Stimulated activated CD4-positive, alpha-beta T cell treated with anti-CD3 and anti-CD28 coated beads, Interleukin-1b, Interleukin-23, amount 100 ng/mL, for 48 hours (primary cell): ENCODE results near the gene ZBED3.
A peak's percentile ranks its signal among the peaks of the same experiment; 100 is the strongest.

Experiments
- DNase-seq: peaks from one replicate; pipeline ENCODE4 v3.0.0-alpha.2; 2020

ZBED3 gene

GRCh38 chr5:77076961-77077828 lies 9.9 kb downstream of the ZBED3 start:
- peak; percentile 53 for DNase-seq

- no peak for DNase-seq
These were observed 12.3 kb downstream of the ZBED3 start for GRCh38 chr5:77074745-77075144.

- no peak for DNase-seq
These were observed 13.4 kb downstream of the ZBED3 start for GRCh38 chr5:77073667-77074066.

GRCh38 chr5:77066823-77067442 lies 20.2 kb downstream of the ZBED3 start:
- DNase-seq, result no peak

GRCh38 chr5:77066184-77066583 lies 20.9 kb downstream of the ZBED3 start:
- DNase-seq, result no peak

- no peak for DNase-seq
These were observed 21.8 kb downstream of the ZBED3 start for GRCh38 chr5:77065256-77065655.

GRCh38 chr5:77064040-77064439 lies 23.0 kb downstream of the ZBED3 start:
- DNase-seq, result no peak

GRCh38 chr5:77046416-77047073 lies 40.5 kb downstream of the ZBED3 start:
- DNase-seq, result no peak

GRCh38 chr5:77035950-77036349 lies 51.1 kb downstream of the ZBED3 start:
- DNase-seq, result no peak

- DNase-seq, result no peak
These were observed 53.7 kb downstream of the ZBED3 start for GRCh38 chr5:77033338-77033737.

- DNase-seq, result no peak
These were observed 54.5 kb downstream of the ZBED3 start for GRCh38 chr5:77032635-77033034.

- DNase-seq, result no peak
These were observed 55.2 kb downstream of the ZBED3 start for GRCh38 chr5:77031891-77032290.

GRCh38 chr5:77030097-77031071 lies 56.7 kb downstream of the ZBED3 start, which contains the start of gene AGGF1:
TSS of gene AGGF1 (plus strand) at chr5:77030404. CDS start at chr5:77030767, 363 bp downstream.
- peak; percentile 94 for DNase-seq

GRCh38 chr5:77029376-77029885 lies 57.7 kb downstream of the ZBED3 start:
- no peak for DNase-seq

GRCh38 chr5:77028631-77029375 lies 58.3 kb downstream of the ZBED3 start:
- DNase-seq, result no peak

GRCh38 chr5:77024490-77024889 lies 62.6 kb downstream of the ZBED3 start:
- no peak for DNase-seq

GRCh38 chr5:77022511-77023417 lies 64.3 kb downstream of the ZBED3 start:
- no peak for DNase-seq
